HPDE6-E6E7 (cell line): Measurements from ENCODE around the gene MX1.
"Not testable (repeated sequence)": the region's sequence is repeated elsewhere in the genome, so short reads cannot be mapped to it uniquely, and the experiment has no call there.

Experiments
- DNase-seq: peaks from one replicate; pipeline ENCODE4 v3.0.0; 2011; ENCODE audit warnings: missing footprints; ENCODE audit errors: extremely low spot score

Gene MX1

DNA sequence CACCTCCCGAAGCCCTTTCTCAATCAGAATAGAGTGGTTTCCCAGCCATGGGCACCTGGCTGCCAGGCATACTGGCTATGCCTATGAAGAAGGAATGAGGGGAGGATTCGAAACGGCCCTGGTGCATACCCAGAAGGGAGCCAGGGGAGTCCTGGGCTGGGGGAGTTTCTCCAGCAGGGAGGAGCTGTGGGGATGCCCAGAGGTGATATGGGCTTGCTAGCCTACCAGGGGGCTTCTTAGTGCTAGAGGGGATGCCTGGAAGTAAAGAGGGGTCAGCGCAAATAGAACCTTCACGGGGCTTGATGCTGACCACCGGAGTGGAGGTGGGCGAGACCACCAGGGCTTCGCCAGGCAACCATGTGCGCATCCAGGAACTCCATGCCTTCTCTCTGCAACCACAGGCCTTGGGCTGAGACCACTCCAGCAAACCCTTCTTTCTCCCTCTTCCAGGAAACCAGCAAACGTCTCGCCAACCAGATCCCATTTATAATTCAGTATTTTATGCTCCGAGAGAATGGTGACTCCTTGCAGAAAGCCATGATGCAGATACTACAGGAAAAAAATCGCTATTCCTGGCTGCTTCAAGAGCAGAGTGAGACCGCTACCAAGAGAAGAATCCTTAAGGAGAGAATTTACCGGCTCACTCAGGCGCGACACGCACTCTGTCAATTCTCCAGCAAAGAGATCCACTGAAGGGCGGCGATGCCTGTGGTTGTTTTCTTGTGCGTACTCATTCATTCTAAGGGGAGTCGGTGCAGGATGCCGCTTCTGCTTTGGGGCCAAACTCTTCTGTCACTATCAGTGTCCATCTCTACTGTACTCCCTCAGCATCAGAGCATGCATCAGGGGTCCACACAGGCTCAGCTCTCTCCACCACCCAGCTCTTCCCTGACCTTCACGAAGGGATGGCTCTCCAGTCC is 18.2 kb upstream of the MX1 start:
- DNase-seq = no peak

DNA sequence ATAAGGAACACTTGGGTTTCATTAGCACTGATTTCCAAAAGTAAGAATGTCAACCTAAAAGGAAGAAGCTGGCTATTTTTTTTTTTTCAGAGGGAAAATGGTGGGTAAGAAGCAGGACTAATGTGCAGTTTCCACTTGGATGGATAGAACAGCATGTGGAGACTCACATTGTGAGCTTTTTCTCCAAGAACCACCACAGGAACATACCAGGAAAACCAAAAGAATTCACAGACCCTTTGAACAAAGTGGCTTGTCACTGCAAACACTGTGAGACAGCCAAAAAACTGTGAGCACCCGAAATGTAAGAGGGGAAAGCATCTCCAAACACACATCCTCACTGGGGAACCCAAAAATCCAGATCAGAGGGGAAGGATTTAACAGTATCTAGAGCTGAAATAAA is 15.7 kb upstream of the MX1 start:
- no peak for DNase-seq

DNA sequence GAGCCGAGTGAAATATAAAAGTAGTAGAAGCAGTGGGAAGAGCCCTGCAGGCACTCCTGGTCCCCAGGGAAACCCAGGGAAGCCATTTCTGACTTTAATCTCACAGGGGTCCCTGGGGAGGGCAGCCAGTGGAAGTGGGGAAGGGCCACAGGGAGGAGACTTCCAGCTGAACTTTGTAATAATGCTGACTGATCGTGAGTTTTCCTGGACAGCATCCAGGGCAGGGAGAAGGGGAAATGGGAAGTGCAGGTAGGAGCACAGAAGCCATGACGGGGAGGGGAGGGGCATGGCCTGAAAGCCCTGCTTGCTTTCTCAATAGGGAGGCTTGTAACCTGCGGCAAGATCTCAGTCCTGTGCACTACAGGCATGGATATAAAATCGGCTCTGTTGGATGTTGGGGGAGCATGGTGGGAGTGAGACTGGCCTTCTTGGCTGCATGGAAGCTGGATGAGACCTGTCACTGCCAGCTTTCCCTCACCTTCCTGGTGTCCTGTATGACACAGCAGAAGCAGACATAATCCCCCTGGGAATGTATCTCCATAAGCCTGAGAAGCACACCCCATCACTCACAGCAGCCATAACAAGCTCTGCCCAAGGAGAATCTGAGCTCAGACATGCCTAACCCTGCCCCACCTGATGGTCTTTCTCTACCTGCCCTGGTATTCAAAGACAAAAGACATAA is 15.1 kb upstream of the MX1 start:
- DNase-seq = no peak

DNA sequence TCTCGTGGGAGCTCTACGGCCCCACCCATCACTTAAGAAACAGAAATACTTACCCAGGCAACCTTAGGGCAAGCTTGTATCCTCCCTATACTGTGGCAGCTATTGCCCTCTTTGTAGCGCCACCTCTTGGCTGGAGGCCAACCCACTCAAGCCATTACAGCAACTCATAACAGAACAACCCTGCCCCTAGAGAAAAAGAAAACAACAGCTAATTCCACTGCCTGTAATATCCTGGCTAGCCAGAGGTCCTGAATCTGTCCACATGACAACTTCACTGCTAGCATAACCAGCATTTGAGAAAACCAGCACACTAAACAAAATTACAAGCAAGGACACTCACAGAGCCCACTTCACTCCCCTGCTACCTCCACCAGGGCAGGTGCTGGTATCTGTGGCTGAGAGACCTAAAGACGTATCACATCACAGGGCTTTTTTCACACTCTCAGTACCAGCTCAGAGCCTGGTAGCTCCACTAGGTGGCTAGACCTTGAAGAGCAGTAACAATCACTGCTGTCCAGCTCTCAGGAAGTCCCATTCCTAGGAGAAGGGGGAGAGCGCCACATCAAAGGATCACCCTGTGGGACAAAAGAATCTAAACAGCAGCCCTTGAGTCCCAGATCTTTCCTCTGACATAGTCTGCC is 14.5 kb upstream of the MX1 start:
- DNase-seq = no peak

DNA sequence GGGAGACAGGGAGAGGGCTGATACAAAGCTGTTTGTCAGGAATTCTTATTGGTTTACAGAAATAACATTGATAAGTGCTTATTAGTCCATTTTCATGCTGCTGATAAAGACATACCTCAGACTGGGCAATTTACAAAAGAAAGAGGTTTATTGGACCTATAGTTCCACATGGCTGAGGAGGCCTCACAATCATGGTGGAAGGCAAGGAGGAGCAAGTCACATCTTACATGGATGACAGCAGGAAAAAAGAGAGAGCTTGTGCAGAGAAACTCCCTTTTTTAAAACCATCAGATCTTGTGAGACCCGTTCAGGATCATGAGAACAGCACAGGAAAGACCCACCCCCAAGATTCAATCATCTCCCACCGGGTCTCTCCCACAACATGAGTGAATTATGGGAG is 8.5 kb upstream of the MX1 start:
- DNase-seq = not testable (repeated sequence)

GRCh38 chr21:41418393-41418792 is 7.6 kb upstream of the MX1 start:
- no peak for DNase-seq

GRCh38 chr21:41418956-41419680 is 6.9 kb upstream of the MX1 start:
- DNase-seq = no peak

GRCh38 chr21:41419921-41420862 is 5.8 kb upstream of the MX1 start:
- DNase-seq = peak; percentile 75

DNA sequence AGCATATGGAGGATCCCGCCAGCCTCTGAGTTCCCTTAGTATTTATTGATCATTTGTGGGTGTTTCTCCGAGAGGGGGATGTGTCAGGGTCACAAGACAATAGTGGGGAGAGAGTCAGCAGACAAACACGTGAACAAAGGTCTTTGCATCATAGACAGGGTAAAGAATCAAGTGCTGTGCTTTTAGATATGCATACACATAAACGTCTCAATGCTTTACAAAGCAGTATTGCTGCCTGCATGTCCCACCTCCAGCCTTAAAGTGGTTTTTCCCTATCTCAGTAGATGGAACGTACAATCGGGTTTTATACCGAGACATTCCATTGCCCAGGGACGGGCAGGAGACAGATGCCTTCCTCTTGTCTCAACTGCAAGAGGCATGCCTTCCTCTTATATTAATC is 5.0 kb upstream of the MX1 start:
- not testable (repeated sequence) for DNase-seq

DNA sequence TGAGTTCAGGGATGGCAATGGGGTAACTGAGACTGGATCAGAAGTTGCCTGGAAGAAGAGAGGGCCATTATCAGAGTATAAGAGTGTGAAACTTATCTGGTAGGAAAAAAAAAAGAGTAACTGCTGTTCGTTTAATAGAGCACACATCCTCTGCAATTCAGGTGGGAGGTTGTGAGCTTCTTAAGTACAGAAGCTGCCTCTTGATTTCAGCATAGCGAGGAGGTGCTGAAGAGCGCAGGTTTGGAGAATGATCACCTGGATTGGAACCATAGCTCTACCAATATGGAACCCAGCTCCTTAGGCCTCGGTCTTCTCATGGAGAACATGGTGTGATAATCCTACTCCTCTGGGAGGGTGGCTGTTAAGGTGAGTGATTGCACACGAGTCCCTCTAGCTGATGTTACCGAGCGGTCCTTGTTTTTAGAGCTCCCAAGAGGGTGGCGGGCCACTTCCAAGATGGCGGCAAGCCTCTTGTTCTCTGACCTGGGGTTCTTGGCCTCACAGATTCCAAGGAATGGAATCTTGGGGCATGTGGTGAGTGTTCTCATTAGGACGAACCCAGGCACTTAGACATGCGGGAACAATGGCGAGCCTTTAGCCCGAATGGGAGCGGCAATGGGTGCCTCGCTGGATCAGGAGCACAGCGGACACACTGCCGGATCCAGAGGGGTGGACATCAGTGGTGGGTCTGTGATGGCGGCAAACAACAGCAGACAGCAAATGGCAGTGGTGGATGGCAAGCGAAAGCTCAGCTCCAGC is 3.3 kb upstream of the MX1 start:
- no peak for DNase-seq

GRCh38 chr21:41423305-41423636 is 2.8 kb upstream of the MX1 start:
- DNase-seq = not testable (repeated sequence)

DNA sequence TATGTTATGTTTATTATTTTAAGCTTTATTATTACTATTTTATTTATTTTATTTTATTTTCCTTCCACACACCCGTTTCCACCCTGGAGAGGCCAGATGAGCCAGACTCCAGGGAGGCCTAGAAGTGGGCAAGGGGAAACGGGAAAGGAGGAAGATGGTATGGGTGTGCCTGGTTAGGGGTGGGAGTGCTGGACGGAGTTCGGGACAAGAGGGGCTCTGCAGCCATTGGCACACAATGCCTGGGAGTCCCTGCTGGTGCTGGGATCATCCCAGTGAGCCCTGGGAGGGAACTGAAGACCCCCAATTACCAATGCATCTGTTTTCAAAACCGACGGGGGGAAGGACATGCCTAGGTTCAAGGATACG is 468 bp upstream of the MX1 start:
- DNase-seq = no peak

DNA sequence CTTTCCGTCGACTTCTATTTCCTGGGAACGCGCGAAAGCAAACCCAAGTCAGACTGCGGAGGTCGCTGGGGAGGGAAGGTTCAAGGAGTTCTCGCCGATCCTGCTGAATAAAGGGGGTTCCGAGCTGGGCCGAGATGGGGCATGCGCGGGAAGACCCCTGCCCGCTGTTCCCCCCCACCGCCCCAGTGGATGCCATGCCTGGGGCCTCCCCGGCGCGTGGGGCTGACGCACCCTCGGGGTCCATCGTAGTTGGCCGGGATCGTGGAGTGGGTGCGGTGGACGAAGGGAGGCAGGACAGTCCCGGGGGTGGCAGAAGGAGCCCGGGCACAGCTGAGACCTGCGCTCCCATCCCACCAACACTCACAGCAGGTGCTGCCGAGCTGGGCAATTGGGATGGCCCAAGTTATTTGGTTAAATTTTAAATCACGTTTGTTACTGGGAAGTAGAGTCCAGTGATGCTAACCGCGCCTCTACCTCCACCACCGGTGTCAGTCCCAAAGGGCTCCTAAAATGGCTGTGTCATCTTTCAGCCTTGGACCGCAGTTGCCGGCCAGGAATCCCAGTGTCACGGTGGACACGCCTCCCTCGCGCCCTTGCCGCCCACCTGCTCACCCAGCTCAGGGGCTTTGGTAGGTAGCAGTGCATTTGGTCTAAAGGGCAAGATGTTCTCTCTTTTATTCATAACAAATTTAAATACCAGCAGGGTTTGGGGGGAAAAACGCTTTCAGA is 801 bp downstream of the MX1 start:
- DNase-seq = no peak

- no peak for DNase-seq
Measured at GRCh38 chr21:41427556-41427955, 1.5 kb downstream of the MX1 start.

DNA sequence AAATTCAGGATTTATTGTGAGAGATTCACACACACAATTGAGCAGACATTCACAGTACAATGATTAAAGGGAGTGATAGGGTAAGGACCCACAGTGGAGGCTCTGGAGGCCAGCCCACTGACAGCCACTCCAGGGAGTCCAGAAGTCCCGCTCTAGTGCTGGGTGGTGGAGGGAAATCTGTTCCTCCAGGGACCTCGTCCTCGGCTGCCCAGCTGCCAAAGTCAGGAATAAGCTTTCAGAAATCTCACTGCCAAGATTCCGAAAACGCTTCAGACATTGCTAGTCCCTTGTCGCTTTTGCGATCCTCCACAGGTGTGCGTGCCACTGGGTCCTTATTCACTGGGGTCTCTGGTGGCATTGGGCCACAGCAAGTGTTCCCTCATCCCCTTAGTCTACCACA is 2.3 kb downstream of the MX1 start:
- DNase-seq = no peak

DNA sequence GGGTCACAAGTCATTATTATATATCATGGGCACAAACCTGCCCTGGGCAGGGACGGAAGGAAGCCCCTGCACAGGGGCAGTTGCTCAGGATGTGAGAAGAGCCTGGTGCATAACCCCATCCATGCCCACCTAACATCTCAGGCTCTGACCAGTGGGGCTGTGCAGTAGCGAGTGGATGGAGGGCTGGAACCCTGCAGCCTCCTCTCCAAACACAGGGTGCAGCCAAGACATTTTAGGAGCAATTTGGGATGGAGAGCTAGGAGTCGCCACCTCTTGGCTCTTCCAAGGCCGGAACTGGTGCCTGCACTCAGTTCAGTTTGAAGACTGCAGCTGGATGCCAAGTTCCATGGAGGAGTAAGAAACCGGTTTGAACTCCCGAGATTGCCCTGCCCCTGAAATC is 2.8 kb downstream of the MX1 start:
- DNase-seq = no peak

DNA sequence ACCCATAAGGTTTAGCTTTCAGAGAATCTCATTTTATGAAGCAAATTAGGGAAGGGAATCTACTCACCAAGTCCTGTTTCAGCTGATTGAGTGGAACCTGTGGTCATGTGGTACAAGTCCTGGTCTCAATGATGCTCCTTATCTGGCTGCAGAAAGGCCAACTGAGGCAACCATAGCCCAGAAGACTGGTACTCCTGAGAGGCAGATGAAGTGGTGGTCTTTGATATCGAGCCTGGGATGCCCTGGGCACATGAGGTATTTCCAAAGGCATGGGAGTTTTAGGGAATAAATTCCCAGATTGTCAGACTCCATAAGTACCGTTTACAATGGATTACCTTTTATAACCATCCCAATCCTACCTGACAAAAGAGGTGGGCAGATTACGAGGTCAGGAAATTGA is 3.3 kb downstream of the MX1 start:
- no peak for DNase-seq

DNA sequence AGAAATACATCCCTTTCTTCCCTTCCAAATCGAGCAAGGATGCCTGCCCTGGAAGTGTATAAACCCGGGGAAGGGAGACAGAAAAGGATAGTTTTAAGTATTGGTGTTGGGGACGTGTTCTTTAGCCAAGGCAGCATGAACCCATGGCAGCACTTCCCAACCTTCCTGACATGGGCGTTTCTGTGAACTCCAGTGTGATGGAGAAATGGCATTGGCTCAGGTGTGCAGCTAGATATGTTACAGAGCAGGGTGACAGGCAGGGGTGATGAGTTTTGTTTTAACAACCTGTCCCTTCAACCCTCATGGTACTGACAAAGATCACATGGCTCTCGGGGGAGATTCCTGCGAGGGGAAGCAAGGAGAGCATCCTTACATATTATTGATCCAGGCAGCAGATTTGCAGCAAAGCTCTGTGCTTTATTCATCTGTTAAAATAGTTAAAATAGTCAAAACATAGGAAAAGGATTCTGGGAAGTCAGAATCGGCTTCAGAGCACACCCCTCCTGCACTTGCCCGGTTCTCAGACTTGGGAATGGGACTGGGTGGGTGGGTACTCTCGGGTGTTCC is 4.0 kb downstream of the MX1 start:
- no peak for DNase-seq

DNA sequence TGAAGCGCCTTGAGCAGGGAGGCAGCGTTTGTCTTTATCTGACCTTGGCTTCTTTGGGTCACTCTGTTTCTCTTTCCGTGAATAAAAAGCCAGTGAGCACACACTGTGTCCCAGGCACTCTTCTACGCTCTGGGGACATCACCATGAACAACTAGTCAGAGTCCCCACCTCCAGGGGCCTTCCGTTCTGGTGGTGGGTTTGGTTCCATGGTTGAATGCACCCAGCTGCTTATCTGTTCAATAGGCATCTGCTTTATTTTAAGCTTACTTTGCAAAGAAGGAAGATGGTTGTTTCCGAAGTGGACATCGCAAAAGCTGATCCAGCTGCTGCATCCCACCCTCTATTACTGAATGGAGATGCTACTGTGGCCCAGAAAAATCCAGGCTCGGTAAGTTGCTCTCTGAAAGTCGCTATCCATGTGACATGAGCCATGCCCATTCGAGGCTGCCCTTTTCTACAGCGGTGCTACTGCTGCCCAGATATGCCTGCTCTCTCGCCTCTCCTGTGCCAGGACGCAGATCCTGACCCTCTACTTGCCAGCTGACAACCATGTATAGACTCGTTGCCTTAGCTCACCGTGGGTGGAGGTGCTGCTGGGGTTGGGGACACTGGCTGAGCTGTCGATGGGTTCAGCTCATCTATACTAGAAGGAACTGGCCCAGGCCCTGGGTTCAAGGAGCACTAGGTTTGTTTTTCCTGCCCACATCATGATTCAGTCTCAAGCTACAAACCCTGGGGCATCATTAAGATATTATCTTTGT is 5.9 kb downstream of the MX1 start:
- no peak for DNase-seq
